HL-60 (cell line): ENCODE data around the gene LRMDA.

Source experiments
- DNase-seq, 2 experiments: peaks; one replicate each; pipeline ENCODE4 v3.0.0-alpha.2; 2010 to 2020; ENCODE audit warnings: low read depth in 1 of 2, low spot score in 1 of 2
- H3K27ac ChIP-seq: fragments of 250-450 bp; sonication (Bioruptor Pico); replicated peaks from 2 replicates; pipeline ENCODE4 v1.5.1; 2020; ENCODE audit warnings: mild to moderate bottlenecking, moderate library complexity
- H3K27me3 ChIP-seq: fragments of 250-450 bp; sonication (Bioruptor Pico); 2 replicates; pipeline ENCODE4 v1.5.1; 2021; ENCODE audit warnings: mild to moderate bottlenecking, moderate library complexity; ENCODE audit not compliant: insufficient read depth, poor library complexity, severe bottlenecking
- H3K4me3 ChIP-seq: replicated peaks from 2 replicates; pipeline ENCODE4 v1.5.1; 2011; ENCODE audit warnings: mild to moderate bottlenecking, control low read depth, low read length; ENCODE audit not compliant: insufficient read depth
- CTCF ChIP-seq: IDR thresholded peaks from one replicate; pipeline ENCODE4 v1.5.1; 2011; ENCODE audit warnings: low read length, control low read depth, inconsistent platforms; ENCODE audit not compliant: insufficient read depth
- GABPA ChIP-seq: IDR thresholded peaks from 2 replicates; pipeline ENCODE4 v1.6.1; 2012; ENCODE audit warnings: low read depth
- POLR2AphosphoS5 ChIP-seq: IDR thresholded peaks from 2 replicates; pipeline ENCODE4 v1.6.1; 2012; ENCODE audit warnings: low read depth
- REST ChIP-seq: IDR thresholded peaks from 2 replicates; pipeline ENCODE4 v1.6.1; 2012; ENCODE audit warnings: low read depth; ENCODE audit not compliant: insufficient replicate concordance
- SPI1 ChIP-seq: IDR thresholded peaks from 2 replicates; pipeline ENCODE4 v1.6.1; 2012; ENCODE audit warnings: low read depth, mild to moderate bottlenecking, borderline replicate concordance
- long read RNA-seq: library from polyadenylated mRNA; unstranded; transcript quantifications from one replicate; pipeline ENCODE4 v2.0.0, GENCODE V29; 2020

LRMDA gene
- long read RNA-seq, partial matches to known transcripts = 12 of 18 reads
- long read RNA-seq, other reads (novel, unspliced or antisense) = 6 of 18 reads

GRCh38 chr10:75431180-75432111 is at the start of gene LRMDA:
Gene LRMDA (plus strand): TSS chr10:75431624.
- Histone ChIP-seq H3K27ac (peak within 1 kb of the TSS; percentile 99), H3K4me3 (peak within 1 kb of the TSS; percentile 66), H3K27me3 (no peaks in the 10 kb centered on the region)
- TF ChIP-seq SPI1 (peak; percentile 25; the same call in 1 of the 2 replicates), GABPA (no peak), REST (no peak), CTCF (no peak), POLR2AphosphoS5 (peak; percentile 13; the same call in 1 of the 2 replicates)
- DNase-seq = peak; percentile 72 to 93

GRCh38 chr10:75386128-75386527 is 45.3 kb upstream of the LRMDA start:
- H3K4me3 ChIP-seq = no peak overlapping the region
- DNase-seq = no peak
- TF ChIP-seq REST = no peak
- no peak for TF ChIP-seq GABPA
- TF ChIP-seq CTCF = no peak
- TF ChIP-seq SPI1 = no peak
- no peak for TF ChIP-seq POLR2AphosphoS5
- H3K27me3 ChIP-seq = no peaks in the 10 kb centered on the region
- H3K27ac ChIP-seq = no peak overlapping the region

DNA sequence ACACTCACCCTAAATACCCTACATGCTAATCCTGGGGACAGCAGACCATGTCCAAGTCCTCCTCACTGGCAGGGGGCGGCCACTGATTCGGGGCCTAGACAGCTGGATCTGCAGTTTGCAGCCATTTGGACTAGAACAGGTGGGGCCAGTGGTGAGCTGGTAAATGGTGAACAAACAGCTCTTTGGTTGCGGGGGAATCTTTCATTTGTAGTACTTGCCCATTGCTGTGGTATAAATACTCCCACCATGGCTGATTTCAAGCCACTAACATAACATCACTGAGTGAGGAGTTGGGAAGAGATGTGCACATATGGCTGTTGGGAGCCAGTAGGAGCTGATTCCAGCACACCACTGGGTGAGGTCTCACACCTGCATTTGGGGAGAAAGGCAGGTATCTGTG is 43.3 kb upstream of the LRMDA start:
- DNase-seq = no peak
- Histone ChIP-seq H3K27ac (no peak overlapping the region), H3K4me3 (no peak overlapping the region), H3K27me3 (no peaks in the 10 kb centered on the region)
- no peak for TF ChIP-seq CTCF
- no peak for TF ChIP-seq SPI1
- no peak for TF ChIP-seq REST
- TF ChIP-seq GABPA = no peak
